PC-9 (cell line): ENCODE data around the gene PCDHGB3.
"Not testable (repeated sequence)": the region's sequence is repeated elsewhere in the genome, so short reads cannot be mapped to it uniquely, and the experiment has no call there.

Experiments used
- CTCF ChIP-seq: fragments of 200-600 bp; sonication (generic); conservative IDR thresholded peaks from 2 replicates; pipeline ENCODE4 v1.6.1; 2017; ENCODE audit warnings: mixed run types, antibody characterized with exemption, mild to moderate bottlenecking, moderate library complexity
- EZH2 ChIP-seq: fragments of 200-600 bp; sonication (generic); IDR thresholded peaks from 2 replicates; pipeline ENCODE4 v1.8.0; 2017; ENCODE audit warnings: antibody characterized with exemption, low read depth

- TF ChIP-seq CTCF, EZH2: not testable (repeated sequence)
These were observed 29.2 kb upstream of the PCDHGB3 start for GRCh38 chr5:141340781-141341354.
